Glomerular visceral epithelial cell (primary cell): ENCODE results near the gene SPATS2.
"Not testable (repeated sequence)": the region's sequence is repeated elsewhere in the genome, so short reads cannot be mapped to it uniquely, and the experiment has no call there.

ENCODE experiments used
- DNase-seq: peaks from one replicate; pipeline ENCODE4 v3.0.0-alpha.2; 2016; ENCODE audit errors: extremely low spot score

SPATS2 gene

DNA sequence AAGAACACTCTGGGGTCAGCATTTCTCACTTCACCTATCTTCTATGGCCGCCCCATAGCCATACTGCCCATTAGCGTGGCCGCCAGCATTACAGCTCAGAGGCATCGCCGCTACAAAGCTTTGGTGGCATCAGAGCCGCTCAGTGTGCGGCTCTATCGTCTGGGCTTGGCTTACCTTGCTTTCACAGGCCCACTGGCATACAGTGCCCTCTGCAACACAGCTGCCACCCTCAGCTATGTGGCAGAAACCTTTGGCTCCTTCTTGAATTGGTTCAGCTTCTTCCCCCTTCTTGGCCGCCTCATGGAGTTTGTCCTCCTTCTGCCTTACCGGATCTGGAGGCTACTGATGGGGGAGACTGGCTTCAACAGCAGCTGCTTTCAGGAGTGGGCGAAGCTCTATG, 18.0 kb upstream of the SPATS2 start:
- DNase-seq: no peak

DNA sequence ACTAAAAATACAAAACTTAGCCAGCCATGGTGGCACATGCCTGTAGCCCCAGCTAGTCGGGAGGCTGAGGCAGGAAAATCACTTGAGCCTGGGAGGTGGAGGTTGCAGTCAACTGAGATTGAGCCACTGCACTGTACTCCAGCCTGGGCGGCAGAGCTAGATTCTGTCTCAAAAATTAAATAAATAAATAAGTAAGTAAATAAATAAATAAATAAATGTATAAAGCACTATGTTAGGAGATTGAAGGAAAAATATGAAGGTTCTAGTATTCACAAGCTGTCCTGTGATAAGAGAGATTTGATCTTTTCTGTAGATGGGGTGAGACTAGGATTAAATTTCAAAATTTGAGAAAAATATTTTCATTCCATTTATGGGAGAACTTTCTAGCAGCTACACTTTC, 14.9 kb upstream of the SPATS2 start:
- no peak for DNase-seq

GRCh38 chr12:49355913-49356312, 11.3 kb upstream of the SPATS2 start:
- no peak for DNase-seq

GRCh38 chr12:49357103-49357678, 10.1 kb upstream of the SPATS2 start:
- peak; percentile 49 for DNase-seq

DNA sequence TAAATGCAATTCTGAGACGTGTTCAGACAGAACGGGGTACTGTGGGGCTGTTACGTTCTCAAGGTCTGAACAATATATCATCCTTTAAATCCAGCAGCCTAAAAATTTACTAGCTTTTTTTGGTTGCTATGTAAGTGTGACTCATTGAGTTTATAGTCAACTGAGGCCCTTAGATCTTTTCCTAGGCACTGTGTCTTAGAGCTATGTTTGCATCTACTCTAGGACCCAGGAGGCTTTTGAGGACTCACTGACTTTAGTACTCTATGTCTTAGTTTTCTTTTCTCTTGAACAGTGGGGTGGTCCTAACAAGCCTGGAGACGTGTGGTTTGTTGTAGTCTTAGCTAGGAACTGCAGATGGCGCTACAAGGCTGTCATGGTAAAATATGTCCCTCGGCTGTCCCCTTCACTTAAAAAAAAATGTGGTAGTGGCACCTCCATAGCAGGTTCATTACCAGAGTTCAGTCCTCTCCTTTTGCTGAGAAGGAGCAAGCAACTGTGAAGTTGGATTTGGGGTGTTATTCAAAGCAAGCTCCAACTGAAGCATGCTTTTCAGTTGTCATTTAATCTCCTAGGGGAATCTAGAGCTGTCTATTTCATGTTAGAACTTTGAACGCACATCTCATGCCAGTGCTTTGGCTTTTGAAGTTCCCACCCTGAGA, 8.7 kb upstream of the SPATS2 start:
- peak; percentile 71 for DNase-seq

DNA sequence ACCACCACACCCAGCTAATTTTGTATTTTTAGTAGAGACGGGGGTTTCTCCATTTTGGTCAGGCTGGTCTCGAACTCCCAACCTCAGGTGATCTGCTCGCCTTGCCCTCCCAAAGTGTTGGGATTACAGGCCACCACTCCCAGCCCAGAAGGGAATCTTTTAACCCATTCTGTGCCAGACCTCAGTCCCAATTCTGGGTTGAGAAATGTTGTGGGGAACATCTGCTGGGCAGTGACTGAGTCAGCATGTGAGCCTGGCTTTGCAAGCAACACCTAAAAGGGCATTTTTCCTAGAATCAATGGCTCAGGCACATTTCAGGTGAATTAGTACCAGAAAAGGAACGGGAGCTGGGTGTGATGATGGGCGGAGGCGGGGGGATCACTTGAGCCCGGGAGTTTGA, 7.6 kb upstream of the SPATS2 start:
- no peak for DNase-seq

- DNase-seq: no peak
These were observed 5.2 kb upstream of the SPATS2 start for GRCh38 chr12:49362077-49362476.

DNA sequence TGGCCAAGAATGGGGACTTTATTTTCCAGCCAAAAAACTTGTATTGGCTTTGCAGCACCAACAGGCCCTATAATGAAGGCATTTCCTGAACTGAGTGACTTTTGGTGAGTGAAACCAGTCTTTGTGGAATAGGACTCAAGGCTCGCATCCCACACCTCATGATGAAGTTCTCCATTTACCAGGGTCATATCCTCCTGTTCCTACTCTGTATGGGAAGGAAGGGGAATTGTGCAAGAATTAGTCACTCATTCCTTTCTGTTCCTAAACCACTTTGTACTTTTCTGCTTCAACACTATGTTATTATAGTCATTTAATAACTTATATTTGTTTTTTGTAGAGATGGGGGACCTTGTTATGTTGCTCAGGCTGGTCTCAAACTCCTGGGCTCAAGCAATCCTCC, 2.3 kb upstream of the SPATS2 start:
- DNase-seq: peak; percentile 46

GRCh38 chr12:49365542-49365941, 1.7 kb upstream of the SPATS2 start:
- peak; percentile 79 for DNase-seq

- no peak for DNase-seq
These were observed 1.1 kb upstream of the SPATS2 start for GRCh38 chr12:49366096-49366651.

- peak; percentile 97 for DNase-seq
These were observed 446 bp upstream of the SPATS2 start for GRCh38 chr12:49366652-49367380.

DNA sequence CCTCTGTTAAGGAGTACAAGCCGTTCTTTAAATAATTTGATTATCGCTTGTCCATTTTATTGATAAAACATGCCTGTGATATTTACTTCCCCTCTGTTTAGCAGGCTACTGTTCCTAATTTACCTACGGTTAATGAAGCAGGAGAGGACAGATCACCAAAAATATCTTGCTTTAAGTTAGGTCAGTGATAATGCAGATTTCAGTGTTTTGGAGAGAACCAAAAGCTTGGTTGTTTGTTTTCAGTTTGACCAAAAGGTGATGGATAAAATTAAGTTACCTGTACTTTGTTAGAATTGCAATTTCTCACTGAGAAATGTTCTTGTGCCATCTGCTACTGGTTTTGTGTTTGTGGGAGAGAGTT, 958 bp downstream of the SPATS2 start:
- DNase-seq: no peak

- DNase-seq: peak; percentile 42
These were observed 2.3 kb downstream of the SPATS2 start for GRCh38 chr12:49369411-49370145.

DNA sequence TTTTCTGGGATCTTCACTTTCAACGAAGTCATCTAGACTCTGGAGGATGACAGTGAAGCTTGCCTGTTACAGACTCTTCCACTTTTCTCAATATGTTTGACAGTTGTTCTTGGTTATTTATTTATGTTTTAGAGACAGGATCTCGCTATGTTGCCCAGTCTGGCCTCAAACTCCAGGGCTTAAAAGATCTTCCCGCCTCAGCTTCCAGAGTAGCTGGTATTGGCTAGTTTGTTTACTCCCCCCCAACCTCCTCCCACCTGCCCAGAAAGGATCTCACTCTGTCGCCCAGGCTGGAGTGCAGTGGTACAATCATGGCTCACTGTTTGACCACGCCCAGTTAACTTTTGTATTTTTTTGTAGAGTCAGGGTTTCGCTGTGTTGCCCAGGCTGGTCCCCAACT, 3.3 kb downstream of the SPATS2 start:
- no peak for DNase-seq

DNA sequence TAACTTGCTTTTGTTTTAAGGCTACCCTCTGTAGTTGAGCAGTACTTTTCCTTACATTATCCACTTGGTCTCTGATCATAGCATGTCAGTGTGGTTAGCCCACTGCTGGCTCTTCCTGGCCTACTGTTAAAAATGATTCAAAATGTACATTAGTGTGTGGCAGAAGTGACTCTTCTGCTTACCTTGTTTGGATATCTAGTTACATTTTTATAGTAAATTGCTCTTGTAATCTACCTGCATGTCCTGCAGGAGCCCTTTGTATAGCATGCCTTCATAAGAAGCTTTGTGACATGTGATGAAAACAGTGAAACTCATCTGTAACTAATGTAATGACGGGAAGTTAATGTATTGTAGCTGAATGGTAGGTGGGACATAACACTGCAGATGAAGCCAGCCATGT, 8.1 kb downstream of the SPATS2 start:
- DNase-seq: no peak

GRCh38 chr12:49377386-49377785, 10.1 kb downstream of the SPATS2 start:
- no peak for DNase-seq

DNA sequence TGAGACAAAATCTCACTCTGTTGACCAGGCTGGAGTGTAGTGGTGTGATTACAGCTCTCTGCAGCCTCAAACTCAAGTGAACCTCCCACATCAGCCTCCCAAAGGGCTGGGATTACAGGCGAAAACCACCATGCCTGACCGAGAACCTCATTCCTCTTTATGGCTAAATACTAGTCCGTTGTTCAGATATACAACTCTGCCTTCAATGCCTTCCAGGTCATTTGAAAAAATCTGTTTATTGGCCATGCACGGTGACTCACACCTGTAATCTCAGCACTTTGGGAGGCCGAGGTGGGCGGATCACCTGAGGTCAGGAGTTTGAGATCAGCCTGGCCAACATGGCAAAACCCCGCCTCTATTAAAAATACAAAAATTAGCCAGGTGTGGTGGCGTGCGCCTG, 12.9 kb downstream of the SPATS2 start:
- not testable (repeated sequence) for DNase-seq

DNA sequence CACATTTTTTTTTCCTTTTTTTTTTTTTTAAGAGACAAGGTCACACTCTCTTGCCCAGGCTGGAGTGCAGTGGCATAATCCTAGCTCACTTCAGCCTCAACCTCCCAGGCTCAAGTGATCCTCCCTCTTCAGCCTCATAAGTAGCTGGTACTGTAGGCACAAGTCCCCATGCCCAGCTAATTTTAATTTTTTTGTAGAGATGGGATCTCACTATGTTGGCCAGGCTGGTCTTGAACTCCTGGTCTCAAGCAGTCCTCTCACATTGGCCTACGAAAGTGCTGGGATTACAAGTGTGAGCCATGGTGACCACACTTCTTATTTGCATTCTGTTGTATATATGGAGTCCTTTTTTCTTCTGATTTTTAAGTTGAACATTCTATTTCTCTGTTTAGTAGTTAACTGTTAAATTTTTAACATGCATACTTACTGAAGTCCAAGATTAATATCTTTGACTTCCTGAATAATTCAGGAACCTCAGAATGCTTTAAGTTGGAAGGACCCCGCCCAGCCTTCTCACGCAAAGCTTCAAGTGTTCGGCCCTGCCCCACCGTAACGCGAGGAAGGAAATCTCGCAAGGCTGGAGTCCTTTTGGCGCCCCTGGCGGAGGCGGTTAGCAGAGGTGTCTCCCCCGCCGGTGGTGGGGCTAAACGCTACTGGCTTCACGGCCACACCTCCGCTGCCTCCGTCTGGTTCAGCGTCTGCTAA, 21.6 kb downstream of the SPATS2 start:
- DNase-seq: no peak

DNA sequence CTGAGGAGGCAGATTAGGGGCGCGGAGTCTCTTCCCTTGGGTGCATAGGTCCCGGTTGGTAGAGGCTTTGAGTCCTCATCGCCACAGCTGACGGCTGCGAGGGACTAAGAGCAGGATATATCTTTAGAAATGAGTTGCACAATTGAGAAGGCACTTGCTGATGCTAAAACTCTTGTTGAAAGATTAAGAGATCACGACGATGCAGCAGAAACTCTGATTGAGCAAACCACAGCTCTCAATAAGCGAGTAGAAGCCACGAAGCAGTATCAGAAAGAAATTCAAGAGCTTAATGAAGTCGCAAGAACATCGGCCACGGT, 22.1 kb downstream of the SPATS2 start:
- no peak for DNase-seq

GRCh38 chr12:49397000-49397399, 29.7 kb downstream of the SPATS2 start:
- no peak for DNase-seq

GRCh38 chr12:49400304-49400703, 33.0 kb downstream of the SPATS2 start:
- no peak for DNase-seq

- DNase-seq: no peak
These were observed 36.7 kb downstream of the SPATS2 start for GRCh38 chr12:49403971-49404450.
